Activated CD4-positive, alpha-beta T cell treated with anti-CD3 and anti-CD28 coated beads for 24 hours (primary cell): ENCODE measurements around the gene TEX22.

Source experiments
- DNase-seq, 2 donors: peaks; one replicate each; pipeline ENCODE4 v3.0.0-alpha.2; 2020; ENCODE audit warnings: low read depth in 2 of 2

TEX22 gene

GRCh38 chr14:105420101-105420973 lies 22.0 kb downstream of the TEX22 start:
- DNase-seq, result no peak

- no peak for DNase-seq
These were observed 22.8 kb downstream of the TEX22 start for GRCh38 chr14:105420974-105421674.

DNA sequence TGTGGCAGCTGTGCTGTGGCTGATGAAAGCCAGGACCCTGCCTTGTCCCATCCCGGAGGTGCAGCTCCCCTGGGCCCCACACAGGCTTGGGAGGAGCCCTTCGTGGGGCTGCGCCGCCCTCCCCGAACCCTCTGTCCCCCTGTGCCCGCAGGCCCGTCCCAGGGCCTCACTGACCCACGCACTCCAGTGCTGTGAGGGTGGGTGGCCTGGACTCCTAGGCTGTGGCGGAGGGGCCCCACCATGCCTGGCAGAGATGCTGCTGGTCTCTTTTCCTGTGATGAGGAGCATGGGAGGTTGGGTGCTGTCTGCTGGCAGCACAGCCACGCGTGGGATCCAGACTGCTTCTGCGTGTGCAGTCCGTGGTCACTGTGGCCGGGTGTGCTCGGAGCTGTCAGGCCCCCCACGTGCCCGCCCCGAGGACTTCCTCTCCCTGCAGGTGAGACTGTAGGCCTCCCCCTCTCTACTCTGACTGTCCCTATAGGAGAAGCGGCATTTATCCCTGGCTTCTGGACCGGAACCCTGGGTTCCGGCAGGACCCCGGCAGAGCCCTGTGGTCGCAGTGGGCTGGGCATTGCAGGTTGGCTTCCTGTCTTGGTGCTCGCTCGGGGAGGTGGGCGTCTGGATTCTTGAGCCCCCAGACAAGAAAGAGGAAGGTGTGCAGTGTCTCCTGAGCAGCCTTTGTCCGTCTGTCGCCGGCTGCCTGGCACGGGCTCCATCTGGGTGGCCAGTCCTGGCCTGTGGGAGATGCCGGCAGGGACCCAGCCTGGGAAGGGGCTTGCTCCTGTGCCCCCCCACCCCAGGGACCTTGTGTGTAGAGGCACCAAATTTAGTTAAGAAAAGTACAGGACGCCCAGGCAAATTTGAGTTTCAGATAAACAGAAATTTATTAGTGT lies 23.6 kb downstream of the TEX22 start:
- DNase-seq, result no peak

DNA sequence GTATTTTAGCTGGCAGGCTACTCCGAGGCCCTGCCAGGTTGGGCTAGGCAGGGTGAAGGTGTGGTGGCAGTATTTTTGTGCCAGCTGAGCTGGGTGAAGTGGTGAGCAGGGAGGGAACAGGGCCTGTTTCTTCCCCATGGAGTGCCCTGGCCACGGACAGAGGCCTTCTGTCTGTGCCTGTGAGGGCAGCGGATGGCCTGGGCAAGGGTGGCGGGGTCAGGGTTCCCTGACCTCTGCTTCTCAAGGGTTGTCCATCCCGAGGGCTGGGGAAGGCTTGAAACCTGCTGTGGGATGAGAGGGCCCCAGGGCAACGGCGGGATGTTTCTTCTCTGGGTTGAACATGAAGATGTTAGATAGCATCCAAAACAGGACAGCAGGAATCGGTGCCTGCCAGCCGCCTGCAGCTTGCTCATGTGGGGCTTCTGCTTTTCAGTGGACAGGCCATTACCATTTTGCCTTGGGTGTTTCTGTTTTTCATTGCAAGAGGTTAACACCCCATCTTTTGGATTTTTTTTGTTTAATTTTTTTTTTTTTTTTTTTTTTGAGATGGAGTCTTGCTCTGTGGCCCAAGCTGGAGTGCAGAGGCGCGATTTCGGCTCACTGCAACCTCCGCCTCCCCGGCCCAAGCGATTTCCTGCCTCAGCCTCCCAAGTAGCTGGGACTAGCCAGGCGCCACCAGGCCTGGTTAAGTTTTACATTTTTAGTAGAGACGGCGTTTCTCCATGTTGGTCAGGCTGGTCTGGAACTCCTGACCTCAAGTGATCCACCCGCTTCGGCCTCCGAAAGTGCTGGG lies 24.6 kb downstream of the TEX22 start:
- no peak for DNase-seq

GRCh38 chr14:105423488-105424195 lies 25.3 kb downstream of the TEX22 start:
- no peak for DNase-seq

DNA sequence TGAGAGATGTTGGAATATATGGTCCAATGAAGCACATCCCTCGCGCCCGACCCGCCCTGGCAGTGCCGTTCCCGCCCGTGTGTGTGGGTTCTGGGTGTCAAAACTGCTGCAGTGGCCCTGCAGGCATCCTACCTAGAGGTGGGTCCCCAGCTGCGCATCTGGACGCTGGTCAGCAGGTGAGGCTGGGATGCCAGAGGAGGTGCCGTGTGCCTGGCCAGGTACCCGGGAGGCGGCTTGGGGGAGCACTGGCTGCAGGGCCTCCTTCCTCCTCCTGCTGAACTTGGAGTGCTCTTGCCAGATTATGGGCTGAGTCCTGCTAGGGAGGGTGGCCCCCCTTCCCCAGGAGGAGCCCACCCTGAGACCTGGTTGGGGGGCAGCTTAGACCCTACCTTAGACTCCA lies 26.5 kb downstream of the TEX22 start:
- no peak for DNase-seq

- DNase-seq, result no peak
These were observed 27.5 kb downstream of the TEX22 start for GRCh38 chr14:105425823-105426247.

- no peak for DNase-seq
These were observed 28.2 kb downstream of the TEX22 start for GRCh38 chr14:105426416-105427130.

DNA sequence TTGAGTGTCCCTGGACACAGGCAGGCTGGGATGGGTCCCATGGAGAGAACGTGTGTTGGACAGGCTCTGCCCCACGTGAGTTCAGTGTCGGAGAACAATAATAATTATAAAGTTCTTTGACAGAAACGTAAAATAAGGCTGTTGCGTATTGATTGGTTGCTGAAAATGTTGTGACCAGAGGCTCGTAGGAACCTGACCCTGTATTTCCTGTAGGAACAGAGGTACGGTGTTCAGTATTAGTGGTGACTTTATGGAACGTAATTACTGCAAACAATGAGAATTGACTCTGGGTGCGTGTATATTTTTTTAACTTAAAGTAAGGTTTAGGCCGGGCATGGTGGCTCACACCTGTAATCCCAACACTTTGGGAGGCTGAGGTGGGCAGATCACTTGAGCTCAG lies 29.1 kb downstream of the TEX22 start:
- no peak for DNase-seq

GRCh38 chr14:105427936-105428485 lies 29.7 kb downstream of the TEX22 start:
- DNase-seq, result no peak

GRCh38 chr14:105430042-105430441 lies 31.7 kb downstream of the TEX22 start:
- no peak for DNase-seq

- no peak for DNase-seq
These were observed 32.2 kb downstream of the TEX22 start for GRCh38 chr14:105430565-105430964.

DNA sequence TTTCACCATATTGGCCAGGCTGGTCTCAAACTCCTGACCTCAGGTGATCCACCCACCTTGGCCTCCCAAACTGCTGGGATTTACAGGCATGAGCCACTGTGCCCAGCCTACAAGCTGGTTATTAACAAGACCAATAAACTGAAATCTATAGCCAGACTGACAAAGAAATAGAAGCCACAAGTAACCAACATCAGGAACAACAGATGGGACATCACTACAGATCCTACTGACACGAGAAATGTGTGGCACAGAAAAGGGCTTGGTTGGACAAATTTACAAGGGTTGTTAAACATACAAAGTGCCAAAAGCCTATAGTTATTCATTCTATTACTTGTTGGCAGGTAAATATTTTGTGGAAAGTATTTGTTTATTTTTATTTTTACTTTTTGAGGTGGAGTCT lies 32.9 kb downstream of the TEX22 start:
- no peak for DNase-seq

DNA sequence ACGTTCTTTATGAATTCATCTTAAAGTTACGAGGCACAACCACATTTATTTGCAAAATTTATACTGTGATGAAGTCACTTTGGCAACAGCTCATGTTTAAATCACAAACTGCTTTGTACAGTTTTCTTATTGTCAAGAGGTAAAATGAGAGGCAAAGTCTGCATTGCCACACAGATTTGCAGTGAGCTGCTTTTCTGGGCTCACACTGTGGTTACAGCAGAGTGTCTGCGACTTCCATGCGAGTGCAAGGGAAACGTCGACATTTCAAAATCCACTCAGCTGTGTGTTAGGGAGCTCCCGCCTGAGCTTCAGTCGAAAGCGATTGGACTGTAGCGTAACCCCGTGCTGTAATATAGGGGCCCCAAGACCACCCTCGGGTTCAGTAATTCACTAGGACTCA lies 34.3 kb downstream of the TEX22 start:
- DNase-seq, result no peak

DNA sequence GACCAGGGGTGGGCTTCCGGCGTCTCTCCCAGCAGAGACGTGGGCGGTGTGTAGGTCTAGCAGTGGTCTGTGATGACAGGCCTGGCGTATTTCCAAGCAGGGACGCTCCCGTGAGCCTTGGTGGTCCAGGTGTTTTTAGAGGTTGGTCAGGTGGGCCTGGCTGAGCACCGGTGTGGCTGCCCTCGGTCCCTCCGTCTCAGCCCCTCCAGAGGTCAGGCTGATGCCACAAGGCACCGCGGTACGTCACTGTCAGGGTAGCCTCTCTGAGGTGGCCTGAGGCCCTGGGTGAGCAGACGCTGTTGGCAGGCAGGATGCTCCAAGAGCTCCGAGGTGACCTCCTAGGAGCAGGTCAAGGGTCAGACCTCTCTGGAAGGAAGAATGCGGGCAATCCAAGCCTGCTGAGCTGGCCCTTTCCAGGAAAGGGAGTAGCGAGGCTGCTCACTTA lies 34.8 kb downstream of the TEX22 start:
- DNase-seq, result no peak

GRCh38 chr14:105436402-105436801 lies 38.1 kb downstream of the TEX22 start:
- DNase-seq, result no peak

- no peak for DNase-seq
These were observed 38.8 kb downstream of the TEX22 start for GRCh38 chr14:105436891-105437722.

GRCh38 chr14:105437723-105438500 lies 39.6 kb downstream of the TEX22 start:
- no peak for DNase-seq
